K562 (cell line): ENCODE data around the gene TMX4. TPM values are rescaled to one million over a fixed set of nuclear protein-coding genes. Genes with fewer than 3 reads are reported as not detected.

ENCODE experiments used
- BMI1 ChIP-seq: fragments of 150-350 bp; IDR thresholded peaks from 2 replicates; pipeline ENCODE4 v1.6.1; 2014; ENCODE audit warnings: low read length
- CREM ChIP-seq: IDR thresholded peaks from 2 replicates; pipeline ENCODE4 v1.6.1; 2014; ENCODE audit warnings: antibody characterized with exemption, low read depth
- ERF ChIP-seq: fragments of 450-650 bp; formaldehyde crosslinking; IDR thresholded peaks from 2 replicates; pipeline ENCODE4 v1.4.0; 2020; ENCODE audit warnings: mild to moderate bottlenecking, mixed read lengths
- FIP1L1 ChIP-seq: fragments of 200-400 bp; formaldehyde crosslinking; IDR thresholded peaks from 2 replicates; pipeline ENCODE4 v1.6.1; 2018; ENCODE audit warnings: mild to moderate bottlenecking, low read depth, low read length; ENCODE audit not compliant: poor library complexity, severe bottlenecking
- FOXJ2 ChIP-seq: fragments of 200-800 bp; sonication (Bioruptor generic); IDR thresholded peaks from 2 replicates; pipeline ENCODE4 v1.6.1; 2016; ENCODE audit warnings: missing genetic modification characterization, missing compliant biosample characterization
- GATAD2B ChIP-seq: fragments of 450-650 bp; IDR thresholded peaks from 2 replicates; pipeline ENCODE4 v1.6.1; 2017; ENCODE audit warnings: mild to moderate bottlenecking, borderline replicate concordance
- HCFC1 ChIP-seq: IDR thresholded peaks from 2 replicates; pipeline ENCODE4 v1.6.1; 2012; ENCODE audit warnings: low read depth, low read length, improper control_type of control experiment
- HSF4 ChIP-seq: fragments of 250-450 bp; sonication (Bioruptor Pico); IDR thresholded peaks from 2 replicates; pipeline ENCODE4 v2.1.2; 2022; ENCODE audit warnings: mild to moderate bottlenecking, moderate library complexity, borderline replicate concordance
- MAZ ChIP-seq, 2 experiments: fragments of 450-650 bp in 1 of 2; sonication (generic) in 1 of 2; formaldehyde crosslinking; IDR thresholded peaks in 1 of 2; conservative IDR thresholded peaks in 1 of 2; 2 replicates each; pipeline versions ENCODE4 v1.4.0 to v1.5.0; 2020; ENCODE audit warnings: mild to moderate bottlenecking in 1 of 2, missing genetic modification reagents in 1 of 2
- MYC ChIP-seq, 2 experiments: fragments of 250-450 bp in 1 of 2; sonication (Bioruptor Pico) in 1 of 2; IDR thresholded peaks; 2 replicates each; pipeline versions ENCODE4 v1.5.1 to v1.6.1; 2012 to 2021; ENCODE audit warnings: low read depth in 2 of 2, borderline replicate concordance in 1 of 2, improper control_type of control experiment in 1 of 2, low read length in 1 of 2, mild to moderate bottlenecking in 1 of 2, moderate library complexity in 1 of 2
- NFYB ChIP-seq: IDR thresholded peaks from 2 replicates; pipeline ENCODE4 v1.6.1; 2011; ENCODE audit warnings: mild to moderate bottlenecking, moderate library complexity; ENCODE audit not compliant: insufficient read length; ENCODE audit errors: extremely low read depth
- ZNF431 ChIP-seq: sonication (generic); formaldehyde crosslinking; IDR thresholded peaks from 2 replicates; pipeline ENCODE4 v1.8.0; 2022; ENCODE audit warnings: mild to moderate bottlenecking, missing genetic modification reagents
- ZZZ3 ChIP-seq: fragments of 450-650 bp; IDR thresholded peaks from 2 replicates; pipeline ENCODE4 v1.6.1; 2016; ENCODE audit warnings: antibody characterized with exemption, mild to moderate bottlenecking, moderate library complexity
- polyA plus RNA-seq, 8 experiments: library from polyadenylated mRNA; depleted of rRNA in 4 of 8; stranded (reverse) in 5 of 8; unstranded in 3 of 8; fragments of >200 nt; fragmentation: Nextera tagmentation in 2 of 8; fragmentation: Illumina TruSeq in 1 of 8; extraction: Ambion mirVana in 2 of 8; extraction: Trizol in 1 of 8; gene quantifications; 2 replicates each; pipeline versions ENCODE4 v1.2.1 to v1.2.3, GENCODE V29; 2011 to 2014; ENCODE audit warnings: inconsistent platforms in 1 of 8, missing spikeins in 1 of 8
- total RNA-seq, 7 experiments: library from RNA; depleted of rRNA in 6 of 7; stranded (reverse); fragments of >200 nt in 6 of 7; fragmentation: Illumina TruSeq in 2 of 7; extraction: Trizol in 2 of 7; gene quantifications; 2 replicates each; pipeline versions ENCODE4 v1.2.1 to v1.2.3, GENCODE V29; 2011 to 2021; ENCODE audit warnings: low replicate concordance in 1 of 7
- TF ChIP-seq, protein P1 (sequence below): fragments of 250-450 bp; sonication (Bioruptor Pico); IDR thresholded peaks from 2 replicates; pipeline ENCODE4 v1.5.0; 2020; ENCODE audit warnings: mild to moderate bottlenecking, borderline replicate concordance
- TF ChIP-seq, protein P2 (sequence below): fragments of 450-650 bp; IDR thresholded peaks from 2 replicates; pipeline ENCODE4 v1.6.1; 2016; ENCODE audit warnings: missing biosample characterization, missing genetic modification characterization
- TF ChIP-seq, protein P3 (sequence below), 2 experiments: IDR thresholded peaks; 2 replicates each; pipeline ENCODE4 v1.6.1; 2012; ENCODE audit warnings: improper control_type of control experiment in 2 of 2, low read depth in 2 of 2, low read length in 2 of 2, borderline replicate concordance in 1 of 2

Gene TMX4
- total and polyA plus RNA-seq, 9 of the 15 experiments (the other 6 are each of a cell fraction or from before 2014, with no cell fraction given) = 4.4 to 19.3 (median 10.8) TPM

DNA sequence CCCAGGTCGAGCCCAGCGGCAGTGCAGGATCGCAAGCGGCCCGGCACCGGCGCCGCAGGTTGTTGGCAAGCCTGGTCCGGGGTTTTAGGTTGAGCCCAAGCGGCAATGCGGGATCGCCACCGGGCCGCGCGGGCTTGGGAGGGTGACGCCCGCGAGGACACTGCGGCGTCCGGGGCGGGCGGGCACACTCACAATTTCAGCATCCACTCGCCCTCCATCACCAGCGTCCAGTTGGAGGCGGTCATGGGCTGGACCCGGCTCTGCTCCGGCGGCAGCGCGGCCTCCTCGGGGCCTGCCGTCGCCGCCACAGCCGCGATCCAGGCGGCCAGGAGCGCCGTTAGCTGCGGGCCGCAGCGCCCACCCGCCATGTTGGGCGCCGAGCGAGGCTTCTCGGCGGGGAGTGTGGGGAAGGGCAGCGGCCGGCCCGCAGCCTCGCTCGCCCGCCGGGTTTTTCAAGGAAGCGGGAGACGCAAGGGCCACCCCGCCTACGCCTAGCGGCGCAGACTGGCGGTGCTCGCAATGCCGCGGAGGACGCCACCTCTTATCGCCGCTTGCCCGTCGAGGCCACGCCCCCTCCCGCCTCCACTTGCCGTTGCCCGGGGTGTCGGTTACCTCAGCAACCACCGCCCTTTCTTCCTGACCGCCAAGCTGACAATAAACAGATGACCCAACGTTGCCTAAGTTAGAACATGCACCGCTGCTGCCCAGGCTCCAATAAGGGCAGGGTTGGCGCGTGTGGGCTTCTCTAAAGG is at the start of gene TMX4 (continued):
- TF ChIP-seq, protein P1, sequence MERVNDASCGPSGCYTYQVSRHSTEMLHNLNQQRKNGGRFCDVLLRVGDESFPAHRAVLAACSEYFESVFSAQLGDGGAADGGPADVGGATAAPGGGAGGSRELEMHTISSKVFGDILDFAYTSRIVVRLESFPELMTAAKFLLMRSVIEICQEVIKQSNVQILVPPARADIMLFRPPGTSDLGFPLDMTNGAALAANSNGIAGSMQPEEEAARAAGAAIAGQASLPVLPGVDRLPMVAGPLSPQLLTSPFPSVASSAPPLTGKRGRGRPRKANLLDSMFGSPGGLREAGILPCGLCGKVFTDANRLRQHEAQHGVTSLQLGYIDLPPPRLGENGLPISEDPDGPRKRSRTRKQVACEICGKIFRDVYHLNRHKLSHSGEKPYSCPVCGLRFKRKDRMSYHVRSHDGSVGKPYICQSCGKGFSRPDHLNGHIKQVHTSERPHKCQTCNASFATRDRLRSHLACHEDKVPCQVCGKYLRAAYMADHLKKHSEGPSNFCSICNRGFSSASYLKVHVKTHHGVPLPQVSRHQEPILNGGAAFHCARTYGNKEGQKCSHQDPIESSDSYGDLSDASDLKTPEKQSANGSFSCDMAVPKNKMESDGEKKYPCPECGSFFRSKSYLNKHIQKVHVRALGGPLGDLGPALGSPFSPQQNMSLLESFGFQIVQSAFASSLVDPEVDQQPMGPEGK (CRISPR knock-in tag) = no peak
- TF ChIP-seq FIP1L1 (peak; percentile 69), HCFC1 (peak; percentile 63), ZNF431 (CRISPR knock-in tag) (0 out of 2 replicates have a peak, but pooled peaks have one; percentile 59), ERF (CRISPR knock-in tag) (peak; percentile 24; the same call in 1 of the 2 replicates), ZZZ3 (no peak), NFYB (no peak), HSF4 (no peak), MYC (IDR thresholded peaks at IDR 0.05; ENCODE audit: low read depth, low read length) (peak; percentile 74), MYC (CRISPR knock-in tag; IDR thresholded peaks at IDR 0.05; ENCODE audit: borderline replicate concordance, low read depth) (no peak), BMI1 (peak; percentile 92), CREM (peak; percentile 75), GATAD2B (peak; percentile 61; the same call in 1 of the 2 replicates), FOXJ2 (tag) (peak; percentile 78; the same call in 1 of the 2 replicates), MAZ (CRISPR knock-in tag; conservative IDR thresholded peaks at IDR 0.05 in 1 of 2, IDR thresholded peaks at IDR 0.05 in 1 of 2) (peak in 1 of 2 experiments; percentile 49; a peak in 2 of 4 replicates)
- TF ChIP-seq, protein P2, sequence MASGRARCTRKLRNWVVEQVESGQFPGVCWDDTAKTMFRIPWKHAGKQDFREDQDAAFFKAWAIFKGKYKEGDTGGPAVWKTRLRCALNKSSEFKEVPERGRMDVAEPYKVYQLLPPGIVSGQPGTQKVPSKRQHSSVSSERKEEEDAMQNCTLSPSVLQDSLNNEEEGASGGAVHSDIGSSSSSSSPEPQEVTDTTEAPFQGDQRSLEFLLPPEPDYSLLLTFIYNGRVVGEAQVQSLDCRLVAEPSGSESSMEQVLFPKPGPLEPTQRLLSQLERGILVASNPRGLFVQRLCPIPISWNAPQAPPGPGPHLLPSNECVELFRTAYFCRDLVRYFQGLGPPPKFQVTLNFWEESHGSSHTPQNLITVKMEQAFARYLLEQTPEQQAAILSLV = no peak
- TF ChIP-seq, protein P3, sequence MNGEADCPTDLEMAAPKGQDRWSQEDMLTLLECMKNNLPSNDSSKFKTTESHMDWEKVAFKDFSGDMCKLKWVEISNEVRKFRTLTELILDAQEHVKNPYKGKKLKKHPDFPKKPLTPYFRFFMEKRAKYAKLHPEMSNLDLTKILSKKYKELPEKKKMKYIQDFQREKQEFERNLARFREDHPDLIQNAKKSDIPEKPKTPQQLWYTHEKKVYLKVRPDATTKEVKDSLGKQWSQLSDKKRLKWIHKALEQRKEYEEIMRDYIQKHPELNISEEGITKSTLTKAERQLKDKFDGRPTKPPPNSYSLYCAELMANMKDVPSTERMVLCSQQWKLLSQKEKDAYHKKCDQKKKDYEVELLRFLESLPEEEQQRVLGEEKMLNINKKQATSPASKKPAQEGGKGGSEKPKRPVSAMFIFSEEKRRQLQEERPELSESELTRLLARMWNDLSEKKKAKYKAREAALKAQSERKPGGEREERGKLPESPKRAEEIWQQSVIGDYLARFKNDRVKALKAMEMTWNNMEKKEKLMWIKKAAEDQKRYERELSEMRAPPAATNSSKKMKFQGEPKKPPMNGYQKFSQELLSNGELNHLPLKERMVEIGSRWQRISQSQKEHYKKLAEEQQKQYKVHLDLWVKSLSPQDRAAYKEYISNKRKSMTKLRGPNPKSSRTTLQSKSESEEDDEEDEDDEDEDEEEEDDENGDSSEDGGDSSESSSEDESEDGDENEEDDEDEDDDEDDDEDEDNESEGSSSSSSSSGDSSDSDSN (IDR thresholded peaks at IDR 0.05; ENCODE audit: borderline replicate concordance in 1 of 2, low read depth in 2 of 2, low read length in 2 of 2) = peak; percentile 69 to 79; a peak in 3 of 4 replicates
